Stimulated activated CD4-positive, alpha-beta T cell treated with anti-CD3 and anti-CD28 coated beads, TNF-alpha, amount 100 ng/mL, for 48 hours (primary cell): ENCODE results near the gene EIPR1.

Source experiments
- DNase-seq, 3 donors: peaks; one replicate each; pipeline ENCODE4 v3.0.0-alpha.2; 2020; ENCODE audit warnings: low read depth in 3 of 3

The EIPR1 gene

GRCh38 chr2:3246928-3247714 is 130.5 kb downstream of the EIPR1 start:
- DNase-seq, result no peak

- DNase-seq, result no peak
Observed at GRCh38 chr2:3246406-3246805, 131.2 kb downstream of the EIPR1 start.

GRCh38 chr2:3244486-3244885 is 133.1 kb downstream of the EIPR1 start:
- DNase-seq, result no peak

DNA sequence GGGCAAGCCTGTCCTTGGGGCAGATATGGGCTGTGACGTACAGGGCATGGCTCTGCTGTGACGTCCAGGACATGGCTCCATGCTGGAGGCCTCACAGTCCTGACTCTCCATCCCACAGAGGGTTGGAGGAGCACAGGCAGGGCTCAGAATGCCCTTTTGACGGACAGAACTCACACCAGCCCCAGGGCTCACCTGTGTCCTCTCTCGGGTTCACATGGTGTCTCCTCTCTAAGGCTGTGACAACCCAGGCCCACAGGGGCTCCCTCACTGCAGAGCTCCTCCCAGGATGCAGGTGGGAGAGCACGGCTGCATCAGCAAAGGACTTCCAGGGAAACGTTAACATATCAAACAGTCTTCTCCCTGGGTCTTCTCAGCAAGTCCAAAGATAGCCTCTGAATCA is 133.8 kb downstream of the EIPR1 start:
- no peak for DNase-seq

- DNase-seq, result no peak
Observed at GRCh38 chr2:3242747-3243369, 134.8 kb downstream of the EIPR1 start.

DNA sequence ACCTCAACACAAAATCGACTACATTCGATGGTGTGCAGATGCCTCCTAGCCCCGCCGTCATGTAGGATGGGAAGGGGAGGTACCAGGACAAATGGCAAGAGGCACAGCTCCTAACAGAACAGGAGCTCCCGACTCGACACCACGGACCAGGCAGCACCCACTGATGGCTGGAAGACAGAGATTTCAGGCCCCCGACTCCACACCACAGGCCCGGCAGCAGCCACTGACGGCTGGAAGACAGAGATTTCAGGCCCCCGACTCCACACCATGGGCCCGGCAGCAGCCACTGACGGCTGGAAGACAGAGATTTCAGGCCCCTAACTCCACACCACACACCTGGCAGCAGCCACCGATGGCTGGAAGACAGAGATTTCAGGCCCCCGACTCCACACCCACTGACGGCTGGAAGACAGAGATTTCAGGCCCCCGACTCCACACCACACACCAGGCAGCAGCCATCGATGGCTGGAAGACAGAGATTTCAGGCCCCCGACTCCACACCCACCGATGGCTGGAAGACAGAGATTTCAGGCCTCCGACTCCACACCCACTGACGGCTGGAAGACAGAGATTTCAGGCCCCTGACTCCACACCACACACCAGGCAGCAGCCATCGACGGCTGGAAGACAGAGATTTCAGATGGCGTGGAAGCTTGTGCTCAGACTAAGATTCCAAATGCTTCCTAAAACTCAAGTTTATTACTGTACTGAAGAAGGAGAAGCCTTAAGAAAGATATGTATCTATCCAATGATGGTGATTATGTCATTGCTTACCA is 135.5 kb downstream of the EIPR1 start:
- DNase-seq, result no peak

DNA sequence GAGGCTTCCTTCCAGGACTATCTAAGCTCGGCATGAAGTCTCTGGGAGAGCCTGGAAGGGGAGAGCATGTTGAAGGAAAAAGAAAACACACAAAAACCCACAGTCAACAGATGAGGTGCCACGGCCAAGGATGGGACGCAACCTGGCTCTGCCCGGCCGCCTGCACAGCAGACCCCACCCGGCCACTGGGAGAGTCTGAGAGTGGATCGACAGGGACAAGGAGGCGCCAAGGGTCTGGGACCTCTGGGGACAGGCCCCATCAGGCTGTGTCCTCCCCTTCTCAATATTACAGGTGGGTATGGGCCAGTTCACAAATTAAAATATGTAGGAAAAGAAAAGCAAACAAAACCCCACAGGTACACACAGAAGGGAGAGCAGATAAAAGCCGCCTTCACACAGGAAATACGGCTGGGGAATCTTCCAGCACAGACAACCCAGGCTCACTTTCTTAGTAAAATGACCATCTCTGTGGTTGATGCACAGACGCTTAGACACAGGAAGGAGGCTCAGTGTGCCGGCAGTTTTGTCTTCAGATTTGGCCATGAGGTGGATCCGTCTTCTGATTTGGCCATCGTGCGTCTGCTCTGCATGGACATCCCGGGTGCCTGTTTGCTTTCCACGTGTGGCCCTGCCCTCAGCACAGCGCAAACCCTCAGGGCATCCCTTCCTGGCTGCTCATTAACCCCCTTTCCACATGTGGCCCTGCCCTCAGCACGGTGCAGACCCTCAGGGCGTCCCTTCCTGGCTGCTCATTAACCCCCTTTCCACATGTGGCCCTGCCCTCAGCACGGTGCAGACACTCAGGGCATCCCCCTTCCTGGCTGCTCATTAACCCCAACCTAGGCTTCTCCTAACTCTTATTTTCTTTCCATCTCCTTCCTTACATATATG is 138.4 kb downstream of the EIPR1 start:
- no peak for DNase-seq

DNA sequence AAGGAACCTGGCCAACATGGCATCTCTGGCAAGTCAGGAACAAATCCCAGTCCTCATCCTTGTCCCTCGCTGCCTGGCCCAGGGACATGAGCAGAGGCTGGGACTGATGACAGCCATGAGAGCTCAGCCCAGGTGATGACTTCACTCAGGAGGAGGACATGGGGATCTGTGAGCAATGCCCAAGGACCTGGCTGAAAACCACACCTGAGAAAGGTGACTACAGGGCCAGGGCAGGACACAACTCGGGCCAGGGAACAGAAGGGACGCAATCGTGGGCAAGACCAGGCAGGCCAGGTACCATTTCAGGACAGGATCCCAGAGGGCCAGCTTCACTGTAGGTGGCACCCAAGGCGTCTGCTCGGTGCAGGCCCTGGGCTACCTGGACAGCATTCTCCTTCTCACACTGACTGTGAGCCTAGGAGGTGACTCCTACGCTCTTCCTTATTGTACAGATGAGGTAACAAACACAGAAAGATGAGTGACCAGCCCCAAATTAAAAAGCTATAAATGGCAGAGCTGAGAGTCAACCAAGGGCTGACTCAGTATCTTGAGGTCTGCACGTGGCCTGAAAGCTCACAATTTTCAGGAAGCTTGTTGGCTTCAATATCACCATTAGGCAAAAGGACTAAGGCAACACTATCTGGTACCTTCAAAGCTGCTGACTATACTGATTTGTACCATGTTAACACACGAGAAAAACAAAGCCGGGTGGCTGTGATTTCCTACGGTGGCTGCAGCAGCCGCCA is 141.1 kb downstream of the EIPR1 start:
- DNase-seq, result no peak

GRCh38 chr2:3233877-3234276 is 143.7 kb downstream of the EIPR1 start:
- DNase-seq, result no peak

GRCh38 chr2:3229221-3229620 is 148.4 kb downstream of the EIPR1 start:
- DNase-seq, result no peak

DNA sequence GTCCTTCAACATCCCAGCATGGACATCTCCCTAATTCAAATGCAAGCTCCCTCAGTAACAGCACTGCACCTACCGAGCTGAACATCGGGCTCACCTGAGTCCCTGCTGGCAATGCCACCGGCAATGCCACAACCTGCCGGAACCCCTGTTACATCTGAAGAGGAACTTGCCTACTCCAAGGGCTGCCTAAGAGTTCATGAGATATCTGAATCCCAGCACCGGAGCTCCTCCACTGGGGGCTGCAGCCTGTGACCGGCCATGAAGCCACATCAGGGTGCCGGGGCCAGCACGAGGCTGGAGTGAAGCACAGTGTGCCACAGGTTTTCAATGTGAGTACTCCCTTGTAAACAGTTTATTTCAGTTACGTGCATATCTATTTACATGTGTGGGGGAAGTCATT is 152.9 kb downstream of the EIPR1 start:
- DNase-seq, result no peak

GRCh38 chr2:3223080-3223923 is 154.3 kb downstream of the EIPR1 start:
- peak; percentile 80 to 92 (median 84) for DNase-seq

GRCh38 chr2:3222636-3223035 is 155.0 kb downstream of the EIPR1 start:
- peak; percentile 37 to 68 (median 48) for DNase-seq

- DNase-seq, result no peak
Observed at GRCh38 chr2:3219536-3219935, 158.1 kb downstream of the EIPR1 start.

DNA sequence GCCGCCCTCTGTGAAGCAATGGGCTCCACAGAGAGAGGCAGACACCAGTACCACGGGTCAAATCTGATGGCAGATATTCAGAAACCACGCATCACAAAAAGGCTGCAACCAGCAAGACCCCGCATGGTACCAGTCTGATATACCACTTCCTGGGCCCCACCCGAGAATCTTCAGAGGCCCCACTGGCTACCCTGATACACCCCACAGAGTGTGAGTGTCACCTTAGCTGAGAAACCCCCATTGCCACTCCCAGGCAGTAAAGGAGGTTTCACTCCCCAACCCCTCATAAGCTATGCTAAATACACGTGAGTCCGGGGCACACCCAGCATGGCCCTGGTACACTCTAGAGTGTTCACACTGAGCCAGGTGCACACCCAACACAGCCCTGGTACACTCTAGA is 160.0 kb downstream of the EIPR1 start:
- DNase-seq, result no peak

- no peak for DNase-seq
Observed at GRCh38 chr2:3216841-3217495, 160.7 kb downstream of the EIPR1 start.

DNA sequence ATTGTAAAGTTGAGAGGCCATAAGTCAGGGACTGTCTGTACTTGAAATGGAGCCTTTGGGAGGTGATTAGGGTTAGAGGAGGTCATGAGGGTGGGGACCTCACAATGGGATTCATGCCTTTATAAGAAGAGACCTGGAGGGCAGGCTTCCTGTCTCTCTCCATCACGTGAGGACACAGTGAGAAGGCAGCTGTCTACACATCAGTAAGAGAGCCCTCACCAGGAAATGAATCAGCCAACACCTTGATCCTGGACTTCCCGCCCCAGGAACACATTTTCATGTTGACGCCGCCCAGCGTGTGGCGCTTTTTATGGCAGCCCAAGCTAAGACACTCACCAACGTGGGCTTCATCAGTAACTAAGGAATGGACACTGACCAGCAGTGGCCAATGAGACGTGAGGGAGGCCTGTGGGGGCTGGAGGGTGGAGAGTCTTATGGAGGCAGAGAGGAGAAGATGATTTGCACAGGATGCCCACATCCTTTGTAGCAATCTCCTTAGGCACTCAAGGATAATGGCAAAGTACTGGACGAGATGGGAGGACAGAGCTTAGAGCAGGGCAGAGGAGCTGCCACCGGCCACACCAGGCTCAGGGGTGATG is 162.7 kb downstream of the EIPR1 start:
- DNase-seq, result no peak

DNA sequence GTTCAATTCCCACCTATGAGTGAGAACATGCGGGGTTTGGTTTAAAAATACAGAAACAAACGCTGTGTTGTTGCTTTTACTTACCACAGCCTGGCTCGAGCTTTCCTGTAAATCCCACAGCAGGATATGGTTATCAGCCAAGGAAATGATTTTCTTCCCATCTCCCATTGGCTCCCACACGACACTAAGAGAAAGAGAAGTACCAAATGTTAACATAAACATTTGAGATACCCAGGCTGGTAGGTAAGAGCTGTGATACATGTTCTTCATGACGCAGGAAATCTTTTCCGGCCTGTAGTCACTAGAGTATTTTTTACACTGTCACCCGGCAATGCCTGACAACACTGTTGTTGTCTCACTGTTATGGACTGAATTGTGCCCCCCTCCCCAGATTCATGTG is 163.6 kb downstream of the EIPR1 start:
- no peak for DNase-seq

DNA sequence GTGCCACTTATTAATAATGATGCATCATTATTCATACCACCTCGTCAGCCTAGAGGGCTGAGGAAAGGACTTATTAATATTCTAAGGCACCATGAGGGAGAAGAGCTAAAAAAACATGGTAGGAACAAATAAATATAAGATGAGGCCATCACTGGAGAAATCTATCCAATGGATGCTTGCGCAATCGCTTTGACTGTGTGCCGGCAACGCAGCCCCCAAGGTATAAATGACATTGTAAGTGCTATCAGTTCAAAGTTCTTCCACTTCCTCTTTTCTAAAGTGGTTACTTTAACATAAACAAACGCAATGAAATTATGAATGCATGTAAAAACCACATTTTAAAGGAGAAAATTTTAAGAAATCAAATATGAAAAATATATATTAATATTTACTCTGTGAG is 164.6 kb downstream of the EIPR1 start:
- DNase-seq, result no peak
